Loucy (cell line): ENCODE results near the gene SLC6A9.
A peak's percentile ranks its signal among the peaks of the same experiment; 100 is the strongest.

Source experiments
- H2AFZ ChIP-seq: fragments of 200-600 bp; sonication (generic); 2 replicates; pipeline ENCODE4 v1.6.0; 2016; ENCODE audit warnings: antibody characterized with exemption, mild to moderate bottlenecking, low read length, moderate library complexity
- H3F3A ChIP-seq: fragments of 200-600 bp; 2 replicates; pipeline ENCODE4 v1.6.0; 2016; ENCODE audit warnings: antibody characterized with exemption, low read depth, mild to moderate bottlenecking
- H3K27me3 ChIP-seq: fragments of 200-600 bp; sonication (generic); 2 replicates; pipeline ENCODE4 v1.6.1; 2014; ENCODE audit warnings: low read length, mild to moderate bottlenecking; ENCODE audit not compliant: insufficient read depth, poor library complexity, severe bottlenecking
- H3K36me3 ChIP-seq: fragments of 200-600 bp; sonication (generic); 2 replicates; pipeline ENCODE4 v1.6.1; 2016; ENCODE audit warnings: low read length; ENCODE audit not compliant: insufficient read depth
- H3K4me1 ChIP-seq: fragments of 200-600 bp; sonication (generic); 2 replicates; pipeline ENCODE4 v1.5.1; 2014; ENCODE audit warnings: low read length, mild to moderate bottlenecking; ENCODE audit not compliant: insufficient read depth, poor library complexity, severe bottlenecking
- H3K4me2 ChIP-seq: fragments of 200-600 bp; sonication (generic); 2 replicates; pipeline ENCODE4 v1.6.0; 2014; ENCODE audit warnings: antibody characterized with exemption, low read length, low read depth, mild to moderate bottlenecking; ENCODE audit not compliant: poor library complexity, severe bottlenecking
- H3K4me3 ChIP-seq: fragments of 200-600 bp; sonication (generic); 2 replicates; pipeline ENCODE4 v1.5.1; 2014; ENCODE audit warnings: low read length, mild to moderate bottlenecking, mixed read lengths; ENCODE audit not compliant: poor library complexity, severe bottlenecking
- H3K79me2 ChIP-seq: fragments of 200-600 bp; sonication (generic); 2 replicates; pipeline ENCODE4 v1.6.1; 2014; ENCODE audit warnings: low read length; ENCODE audit not compliant: insufficient read depth
- H3K9ac ChIP-seq: fragments of 200-600 bp; sonication (generic); 2 replicates; pipeline ENCODE4 v1.6.0; 2014; ENCODE audit warnings: mild to moderate bottlenecking, low read depth, low read length, moderate library complexity; ENCODE audit not compliant: poor library complexity, severe bottlenecking
- H3K9me2 ChIP-seq: fragments of 200-600 bp; sonication (generic); replicated peaks from 2 replicates; pipeline ENCODE4 v1.6.1; 2016; ENCODE audit warnings: low read depth, low read length, mixed read lengths
- H3K9me3 ChIP-seq: fragments of 200-600 bp; sonication (generic); 2 replicates; pipeline ENCODE4 v1.6.1; 2014; ENCODE audit warnings: mild to moderate bottlenecking, antibody characterized with exemption, low read length, low read depth; ENCODE audit not compliant: insufficient read depth
- H4K20me1 ChIP-seq: fragments of 200-600 bp; sonication (generic); 2 replicates; pipeline ENCODE4 v1.6.0; 2014; ENCODE audit warnings: antibody characterized with exemption, low read length, mild to moderate bottlenecking; ENCODE audit not compliant: insufficient read depth, poor library complexity, severe bottlenecking
- EZH2phosphoT487 ChIP-seq: fragments of 200-600 bp; IDR thresholded peaks from 2 replicates; pipeline ENCODE4 v1.6.1; 2018; ENCODE audit warnings: antibody characterized with exemption, mild to moderate bottlenecking, moderate library complexity, borderline replicate concordance
- TF ChIP-seq, protein P1 (sequence below): fragments of 200-600 bp; sonication (generic); conservative IDR thresholded peaks from 2 replicates; pipeline ENCODE4 v1.5.1; 2014; ENCODE audit warnings: mild to moderate bottlenecking, antibody characterized with exemption, low read length

Gene SLC6A9

DNA sequence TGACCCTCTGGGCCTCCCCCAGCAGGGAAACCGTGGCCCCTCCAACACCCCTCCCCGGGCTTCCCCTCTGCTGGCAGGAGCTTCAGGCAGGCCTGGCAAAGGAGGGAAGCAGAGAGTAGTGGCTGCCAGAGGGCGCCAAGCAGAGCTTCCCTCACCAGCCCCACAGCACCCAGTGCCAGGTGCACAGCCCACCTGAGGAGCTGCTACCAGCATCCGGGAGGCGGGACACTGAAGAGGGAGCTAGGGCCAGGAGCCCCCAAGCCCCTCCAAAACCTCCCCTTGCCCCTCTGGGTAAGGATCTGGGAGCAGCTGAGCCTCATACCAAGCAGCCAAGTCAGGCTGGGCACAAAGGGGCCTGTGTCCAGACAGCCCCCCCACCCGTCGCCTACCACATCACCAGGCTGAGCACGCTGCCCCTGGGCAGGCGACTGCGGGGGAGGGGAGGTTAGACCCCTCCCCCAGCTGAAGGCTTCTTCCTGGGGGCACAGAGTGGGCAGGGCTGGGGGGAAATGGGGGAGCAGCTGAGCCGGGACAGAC lies 20.3 kb downstream of the SLC6A9 start:
- no peak for TF ChIP-seq EZH2phosphoT487
- TF ChIP-seq, protein P1, sequence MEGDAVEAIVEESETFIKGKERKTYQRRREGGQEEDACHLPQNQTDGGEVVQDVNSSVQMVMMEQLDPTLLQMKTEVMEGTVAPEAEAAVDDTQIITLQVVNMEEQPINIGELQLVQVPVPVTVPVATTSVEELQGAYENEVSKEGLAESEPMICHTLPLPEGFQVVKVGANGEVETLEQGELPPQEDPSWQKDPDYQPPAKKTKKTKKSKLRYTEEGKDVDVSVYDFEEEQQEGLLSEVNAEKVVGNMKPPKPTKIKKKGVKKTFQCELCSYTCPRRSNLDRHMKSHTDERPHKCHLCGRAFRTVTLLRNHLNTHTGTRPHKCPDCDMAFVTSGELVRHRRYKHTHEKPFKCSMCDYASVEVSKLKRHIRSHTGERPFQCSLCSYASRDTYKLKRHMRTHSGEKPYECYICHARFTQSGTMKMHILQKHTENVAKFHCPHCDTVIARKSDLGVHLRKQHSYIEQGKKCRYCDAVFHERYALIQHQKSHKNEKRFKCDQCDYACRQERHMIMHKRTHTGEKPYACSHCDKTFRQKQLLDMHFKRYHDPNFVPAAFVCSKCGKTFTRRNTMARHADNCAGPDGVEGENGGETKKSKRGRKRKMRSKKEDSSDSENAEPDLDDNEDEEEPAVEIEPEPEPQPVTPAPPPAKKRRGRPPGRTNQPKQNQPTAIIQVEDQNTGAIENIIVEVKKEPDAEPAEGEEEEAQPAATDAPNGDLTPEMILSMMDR, result no peak
- H3K9ac ChIP-seq, result no peak overlapping the region
- no peaks in the 10 kb centered on the region for H3K9me3 ChIP-seq
- H2AFZ ChIP-seq, result no peak overlapping the region
- H3K4me3 ChIP-seq, result no peak overlapping the region
- no peaks in the 10 kb centered on the region for H3K4me1 ChIP-seq
- no peaks in the 10 kb centered on the region for H4K20me1 ChIP-seq
- H3K36me3 ChIP-seq, result no peaks in the 10 kb centered on the region
- no peaks in the 10 kb centered on the region for H3K27me3 ChIP-seq
- H3F3A ChIP-seq, result no peaks in the 10 kb centered on the region
- H3K79me2 ChIP-seq, result no peaks in the 10 kb centered on the region
- H3K9me2 ChIP-seq, result no peaks in the 10 kb centered on the region
- no peak overlapping the region for H3K4me2 ChIP-seq

DNA sequence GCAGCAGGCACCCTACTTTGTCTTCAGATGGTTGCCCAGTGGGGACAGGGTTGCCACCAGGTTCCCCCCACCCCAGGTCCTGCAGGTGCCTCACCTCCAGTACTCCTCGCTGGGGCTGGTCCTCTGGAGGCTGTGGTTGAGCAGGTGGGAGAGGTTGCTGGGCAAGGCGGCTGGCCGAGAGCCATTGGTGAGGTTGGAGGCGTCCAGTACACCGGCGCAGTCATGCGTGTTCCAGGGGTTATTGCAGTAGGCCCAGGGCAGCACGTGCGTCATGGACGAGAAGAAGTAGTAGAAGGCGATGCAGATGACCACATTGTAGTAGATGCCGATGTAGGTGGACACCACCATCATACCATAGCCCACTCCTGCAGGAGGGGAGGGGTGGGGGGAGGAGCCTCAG lies 23.0 kb downstream of the SLC6A9 start:
- no peaks in the 10 kb centered on the region for H3K36me3 ChIP-seq
- H3K4me2 ChIP-seq, result no peak overlapping the region
- no peaks in the 10 kb centered on the region for H3F3A ChIP-seq
- no peak overlapping the region for H3K4me3 ChIP-seq
- H3K79me2 ChIP-seq, result no peaks in the 10 kb centered on the region
- H3K4me1 ChIP-seq, result no peaks in the 10 kb centered on the region
- H3K27me3 ChIP-seq, result no peaks in the 10 kb centered on the region
- H2AFZ ChIP-seq, result no peak overlapping the region
- no peak overlapping the region for H3K9ac ChIP-seq
- H4K20me1 ChIP-seq, result no peaks in the 10 kb centered on the region
- no peaks in the 10 kb centered on the region for H3K9me3 ChIP-seq
- no peak for TF ChIP-seq EZH2phosphoT487
- TF ChIP-seq, protein P1, result no peak
- no peaks in the 10 kb centered on the region for H3K9me2 ChIP-seq

DNA sequence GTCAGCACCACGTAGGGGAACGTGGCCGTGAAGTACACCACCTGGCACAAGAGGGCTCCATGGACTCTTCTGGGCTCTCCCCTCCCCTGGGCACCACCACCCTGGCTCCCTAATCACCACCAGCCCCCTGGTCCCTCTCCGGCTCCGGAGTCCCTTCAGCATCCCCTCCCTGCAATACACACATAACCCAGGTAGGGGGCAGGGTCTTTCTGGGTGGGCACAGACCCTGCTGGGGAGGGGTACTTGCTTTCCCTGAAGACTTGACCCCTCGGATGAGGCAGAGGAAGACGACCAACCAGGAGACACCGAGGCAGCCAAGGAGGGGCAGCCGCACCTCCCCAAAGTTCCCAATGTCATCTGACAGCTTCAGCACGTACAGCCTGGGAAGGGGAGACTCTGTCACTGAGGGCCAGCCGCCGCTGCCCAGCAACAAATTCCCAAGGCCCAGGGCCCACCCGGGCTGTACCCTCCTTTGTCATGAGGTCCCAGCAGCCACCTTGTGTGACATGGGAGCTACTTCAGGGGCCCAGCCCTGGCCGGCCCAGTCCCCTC lies 28.6 kb downstream of the SLC6A9 start:
- Histone ChIP-seq H3K9ac (no peak overlapping the region), H3K4me2 (no peak overlapping the region), H3K4me1 (no peaks in the 10 kb centered on the region), H4K20me1 (no peaks in the 10 kb centered on the region), H3K4me3 (no peak overlapping the region), H3K27me3 (no peaks in the 10 kb centered on the region), H3K9me2 (no peaks in the 10 kb centered on the region), H2AFZ (no peak overlapping the region), H3K9me3 (no peaks in the 10 kb centered on the region), H3K36me3 (no peaks in the 10 kb centered on the region), H3K79me2 (no peaks in the 10 kb centered on the region), H3F3A (no peaks in the 10 kb centered on the region)
- TF ChIP-seq, protein P1, result peak; percentile 44; the same call in 1 of the 2 replicates
- TF ChIP-seq EZH2phosphoT487, result no peak
